ENCODE measurements around the gene NCKAP1. TPM values are rescaled to one million over a fixed set of nuclear protein-coding genes. Genes with fewer than 3 reads are reported as not detected.
A peak's percentile ranks its signal among the peaks of the same experiment; 100 is the strongest.

Gene NCKAP1
- polyA plus RNA-seq, 1 of the 3 experiments (the other 2 are of a cell fraction), result 64.0 TPM

- peaks cover 20 to 72% of the 10 kb centered on the region in 2 experiments for H3K36me3 ChIP-seq (replicated peaks in 1 of 2; ENCODE audit: control insufficient read depth in 1 of 2, insufficient read depth in 2 of 2, low read length in 1 of 2)
- H3K4me2 ChIP-seq, result no peak overlapping the region
- CTCF ChIA-PET, result interaction anchor here (0.6 to 1.9 kb wide), 3 partner anchors 13 to 83 kb away, joined by 3 to 7 read pairs (median 3); no protein-coding TSS in a partner anchor
- H3K9me3 ChIP-seq, result no peaks in the 10 kb centered on the region
- no peak overlapping the region for H3K4me3 ChIP-seq (ENCODE audit: low read depth in 2 of 2, low read length in 1 of 2)
- peak overlapping the region in 1 of 2 experiments; percentile 93; a peak in 2 of 4 replicates for H3K27ac ChIP-seq (ENCODE audit: low read depth in 2 of 2, low read length in 1 of 2)
- POLR2A ChIA-PET, result no interaction called here
- H3K79me2 ChIP-seq (ENCODE audit: insufficient read depth), result peaks cover 5% of the 10 kb centered on the region; the same call in 1 of the 2 replicates
- WGBS (ENCODE audit: low lambda C conversion rate), result 43% methylated on average over 2 of the region's 2 CpGs
- no peaks in the 10 kb centered on the region for H4K20me1 ChIP-seq (ENCODE audit: insufficient read depth)
- no peaks in the 10 kb centered on the region for H3K27me3 ChIP-seq (ENCODE audit: insufficient read depth)
- H3K9ac ChIP-seq, result no peak overlapping the region
- H3F3A ChIP-seq (replicated peaks; ENCODE audit: insufficient read depth), result no peaks in the 10 kb centered on the region
- DNase-seq, result no peak
- no peak overlapping the region for H2AFZ ChIP-seq (ENCODE audit: low read depth)
- H3K4me1 ChIP-seq (ENCODE audit: control insufficient read depth in 1 of 2, insufficient read depth in 2 of 2, low read depth in 1 of 2, low read length in 1 of 2), result peaks cover 14 to 29% of the 10 kb centered on the region in 2 experiments
- no peak for TF ChIP-seq TEAD4 (IDR thresholded peaks at IDR 0.05; ENCODE audit: borderline replicate concordance, insufficient read depth)
- TF ChIP-seq FOSL2 (IDR thresholded peaks at IDR 0.05; ENCODE audit: borderline replicate concordance, low read depth), result no peak
- TF ChIP-seq RAD21 (IDR thresholded peaks at IDR 0.05; ENCODE audit: low read length), result no peak
- no peak for TF ChIP-seq MAX (IDR thresholded peaks at IDR 0.05; ENCODE audit: low read depth)
- no peak for TF ChIP-seq ZBTB33 (IDR thresholded peaks at IDR 0.05; ENCODE audit: borderline replicate concordance, low read depth)
- no peak for TF ChIP-seq FOXM1 (IDR thresholded peaks at IDR 0.05; ENCODE audit: low read depth)
- TF ChIP-seq TAF1 (IDR thresholded peaks at IDR 0.05; ENCODE audit: borderline replicate concordance, low read depth, low read length), result no peak
- no peak for TF ChIP-seq NRF1 (IDR thresholded peaks at IDR 0.05; ENCODE audit: low read depth, low read length)
- H3K9me2 ChIP-seq, result no peaks in the 10 kb centered on the region
These were observed 94.9 kb downstream of the NCKAP1 start for GRCh38 chr2:182943339-182943738.

GRCh38 chr2:182942756-182943155 is 95.5 kb downstream of the NCKAP1 start:
- ChIA-PET CTCF (interaction anchor here (0.9 to 1.9 kb wide), 4 partner anchors 10 to 81 kb away, joined by 3 to 7 read pairs (median 4); no protein-coding TSS in a partner anchor), POLR2A (interaction anchor here (1.1 kb wide), 1 partner anchor 76 kb away, joined by 4 read pairs; the partner anchor contains the start of gene FRZB)
- Histone ChIP-seq H4K20me1 (ENCODE audit: insufficient read depth) (no peaks in the 10 kb centered on the region), H3K9me3 (no peaks in the 10 kb centered on the region), H3K4me1 (ENCODE audit: control insufficient read depth in 1 of 2, insufficient read depth in 2 of 2, low read depth in 1 of 2, low read length in 1 of 2) (peaks cover 14 to 29% of the 10 kb centered on the region in 2 experiments), H3K4me3 (ENCODE audit: low read depth in 2 of 2, low read length in 1 of 2) (no peak overlapping the region), H3K27ac (ENCODE audit: low read depth in 2 of 2, low read length in 1 of 2) (peak overlapping the region in 1 of 2 experiments; percentile 93; a peak in 2 of 4 replicates), H3K36me3 (replicated peaks in 1 of 2; ENCODE audit: control insufficient read depth in 1 of 2, insufficient read depth in 2 of 2, low read length in 1 of 2) (peaks cover 25 to 72% of the 10 kb centered on the region in 2 experiments), H3F3A (replicated peaks; ENCODE audit: insufficient read depth) (no peaks in the 10 kb centered on the region), H2AFZ (ENCODE audit: low read depth) (no peak overlapping the region), H3K9me2 (no peaks in the 10 kb centered on the region), H3K27me3 (ENCODE audit: insufficient read depth) (no peaks in the 10 kb centered on the region), H3K9ac (no peak overlapping the region), H3K79me2 (ENCODE audit: insufficient read depth) (peaks cover 7% of the 10 kb centered on the region; the same call in 1 of the 2 replicates), H3K4me2 (no peak overlapping the region)
- no peak for DNase-seq
- WGBS (ENCODE audit: low lambda C conversion rate), result 90% methylated on average over 2 of the region's 2 CpGs
- TF ChIP-seq PBX3 (IDR thresholded peaks at IDR 0.05) (no peak), RFX5 (IDR thresholded peaks at IDR 0.05; ENCODE audit: low read length) (no peak), REST (IDR thresholded peaks at IDR 0.05; ENCODE audit: low read depth, low read length) (no peak), CHD2 (IDR thresholded peaks at IDR 0.05; ENCODE audit: low read length, partially characterized antibody) (no peak), SMC3 (IDR thresholded peaks at IDR 0.05; ENCODE audit: low read depth, low read length) (no peak), EZH2phosphoT487 (IDR thresholded peaks at IDR 0.05; ENCODE audit: borderline replicate concordance, low read depth) (no peak), GATA2 (CRISPR knock-in tag; IDR thresholded peaks at IDR 0.05) (no peak), IRF3 (IDR thresholded peaks at IDR 0.05; ENCODE audit: low read depth, low read length) (no peak), FOXM1 (IDR thresholded peaks at IDR 0.05; ENCODE audit: low read depth) (no peak), RCOR1 (IDR thresholded peaks at IDR 0.05; ENCODE audit: low read length) (no peak), SIN3A (IDR thresholded peaks at IDR 0.05; ENCODE audit: borderline replicate concordance, low read depth, low read length) (no peak), FOSL2 (IDR thresholded peaks at IDR 0.05; ENCODE audit: borderline replicate concordance, low read depth) (no peak), JUND (IDR thresholded peaks at IDR 0.05) (no peak)

Data from SK-N-SH (cell line).